MM.1S (cell line): ENCODE data around the gene VMP1.

Experiments used
- DNase-seq: peaks from one replicate; pipeline ENCODE4 v3.0.0-alpha.2; 2015
- H2AFZ ChIP-seq: fragments of 300-600 bp; sonication (generic); 2 replicates; pipeline ENCODE4 v1.6.0; 2016; ENCODE audit warnings: antibody characterized with exemption, low read length
- H3F3A ChIP-seq: fragments of 300-600 bp; sonication (generic); 2 replicates; pipeline ENCODE4 v1.6.1; 2016; ENCODE audit warnings: mild to moderate bottlenecking, antibody characterized with exemption, low read length, moderate library complexity, mixed read lengths; ENCODE audit not compliant: insufficient read depth
- H3K27ac ChIP-seq: fragments of 300-600 bp; sonication (generic); 2 replicates; pipeline ENCODE4 v1.5.1; 2016; ENCODE audit warnings: mild to moderate bottlenecking, low read length
- H3K27me3 ChIP-seq: fragments of 300-600 bp; sonication (generic); replicated peaks from 2 replicates; pipeline ENCODE4 v1.6.0; 2016; ENCODE audit warnings: low read length; ENCODE audit not compliant: insufficient read depth
- H3K36me3 ChIP-seq: fragments of 300-600 bp; sonication (generic); replicated peaks from 2 replicates; pipeline ENCODE4 v1.6.1; 2016; ENCODE audit warnings: mild to moderate bottlenecking, low read length, mixed read lengths; ENCODE audit not compliant: insufficient read depth
- H3K4me1 ChIP-seq: fragments of 300-600 bp; sonication (generic); 2 replicates; pipeline ENCODE4 v1.6.1; 2016; ENCODE audit warnings: low read length, mixed read lengths
- H3K4me2 ChIP-seq: fragments of 300-600 bp; sonication (generic); 2 replicates; pipeline ENCODE4 v1.6.0; 2016; ENCODE audit warnings: low read depth, low read length
- H3K4me3 ChIP-seq: fragments of 300-600 bp; sonication (generic); 2 replicates; pipeline ENCODE4 v1.5.1; 2016; ENCODE audit warnings: low read length, mixed read lengths
- H3K79me2 ChIP-seq: fragments of 300-600 bp; sonication (generic); 2 replicates; pipeline ENCODE4 v1.6.1; 2016; ENCODE audit warnings: mixed run types, low read length, mixed read lengths
- H3K9ac ChIP-seq: fragments of 300-600 bp; sonication (generic); 2 replicates; pipeline ENCODE4 v1.6.1; 2016; ENCODE audit warnings: low read length, mixed read lengths
- H3K9me2 ChIP-seq: fragments of 300-600 bp; sonication (generic); replicated peaks from 2 replicates; pipeline ENCODE4 v1.6.1; 2016; ENCODE audit warnings: mild to moderate bottlenecking, low read length, mixed read lengths; ENCODE audit not compliant: insufficient read depth
- H3K9me3 ChIP-seq: fragments of 300-600 bp; sonication (generic); replicated peaks from 2 replicates; pipeline ENCODE4 v1.6.1; 2016; ENCODE audit warnings: mild to moderate bottlenecking, low read length, mixed read lengths; ENCODE audit not compliant: insufficient read depth
- H4K20me1 ChIP-seq: fragments of 300-600 bp; sonication (generic); 2 replicates; pipeline ENCODE4 v1.6.1; 2016; ENCODE audit warnings: mild to moderate bottlenecking, low read length, moderate library complexity, mixed read lengths; ENCODE audit not compliant: insufficient read depth
- CTCF ChIP-seq: fragments of 300-600 bp; sonication (generic); IDR thresholded peaks from 2 replicates; pipeline ENCODE4 v1.5.1; 2016; ENCODE audit warnings: antibody characterized with exemption, low read length, mixed read lengths
- EZH2 ChIP-seq: fragments of 300-600 bp; sonication (generic); optimal IDR thresholded peaks from 2 replicates; pipeline ENCODE3; 2017; ENCODE audit warnings: low read depth, mild to moderate bottlenecking, antibody characterized with exemption, low read length, mixed read lengths
- EZH2phosphoT487 ChIP-seq: fragments of 300-600 bp; sonication (generic); IDR thresholded peaks from 2 replicates; pipeline ENCODE4 v1.6.1; 2018; ENCODE audit warnings: antibody characterized with exemption, low read length

Gene VMP1

GRCh38 chr17:59695945-59696681 is 11.3 kb upstream of the VMP1 start:
- no peak overlapping the region for H3K27ac ChIP-seq
- no peak overlapping the region for H3K4me3 ChIP-seq
- peaks cover 41% of the 10 kb centered on the region for H4K20me1 ChIP-seq
- no peaks in the 10 kb centered on the region for H3K27me3 ChIP-seq
- H3F3A ChIP-seq = 0 out of 2 replicates have a peak, but pooled peaks cover 5% of the 10 kb centered on the region
- H3K4me1 ChIP-seq = peaks cover 12% of the 10 kb centered on the region; the same call in 1 of the 2 replicates
- H3K9me2 ChIP-seq = no peaks in the 10 kb centered on the region
- DNase-seq = no peak
- no peak for TF ChIP-seq EZH2
- no peak for TF ChIP-seq EZH2phosphoT487
- TF ChIP-seq CTCF = no peak
- no peak overlapping the region for H3K4me2 ChIP-seq
- no peaks in the 10 kb centered on the region for H3K9me3 ChIP-seq
- H3K9ac ChIP-seq = no peak overlapping the region
- H2AFZ ChIP-seq = no peak overlapping the region
- H3K79me2 ChIP-seq = peaks cover 78% of the 10 kb centered on the region
- H3K36me3 ChIP-seq = peaks cover 33% of the 10 kb centered on the region; the same call in 1 of the 2 replicates

GRCh38 chr17:59696682-59697277 is 10.7 kb upstream of the VMP1 start:
- H3K79me2 ChIP-seq = peaks cover 84% of the 10 kb centered on the region
- H3F3A ChIP-seq = 0 out of 2 replicates have a peak, but pooled peaks cover 5% of the 10 kb centered on the region
- peaks cover 12% of the 10 kb centered on the region; the same call in 1 of the 2 replicates for H3K4me1 ChIP-seq
- no peak overlapping the region for H3K27ac ChIP-seq
- H3K36me3 ChIP-seq = peaks cover 33% of the 10 kb centered on the region; the same call in 1 of the 2 replicates
- H3K4me2 ChIP-seq = no peak overlapping the region
- no peak for DNase-seq
- no peak overlapping the region for H3K4me3 ChIP-seq
- TF ChIP-seq CTCF (no peak), EZH2phosphoT487 (no peak), EZH2 (no peak)
- H4K20me1 ChIP-seq = peaks cover 41% of the 10 kb centered on the region
- H3K9me2 ChIP-seq = no peaks in the 10 kb centered on the region
- H2AFZ ChIP-seq = no peak overlapping the region
- no peak overlapping the region for H3K9ac ChIP-seq
- H3K27me3 ChIP-seq = no peaks in the 10 kb centered on the region
- H3K9me3 ChIP-seq = no peaks in the 10 kb centered on the region

- Histone ChIP-seq H3K4me3 (no peak overlapping the region), H3F3A (0 out of 2 replicates have a peak, but pooled peaks cover 5% of the 10 kb centered on the region), H3K4me1 (peaks cover 12% of the 10 kb centered on the region; the same call in 1 of the 2 replicates), H3K79me2 (peaks cover 98% of the 10 kb centered on the region), H4K20me1 (peaks cover 41% of the 10 kb centered on the region), H3K9me2 (no peaks in the 10 kb centered on the region), H3K27me3 (no peaks in the 10 kb centered on the region), H3K9me3 (no peaks in the 10 kb centered on the region), H3K4me2 (no peak overlapping the region), H3K36me3 (peaks cover 31% of the 10 kb centered on the region; the same call in 1 of the 2 replicates), H3K27ac (no peak overlapping the region), H2AFZ (no peak overlapping the region), H3K9ac (no peak overlapping the region)
- TF ChIP-seq EZH2phosphoT487 = no peak
- no peak for TF ChIP-seq CTCF
- TF ChIP-seq EZH2 = no peak
- DNase-seq = no peak
Observed at GRCh38 chr17:59698143-59698542, 9.3 kb upstream of the VMP1 start.
